Right lobe of liver (tissue), 4 donors: ENCODE results near the gene ZNF524.

ENCODE experiments used
- POLR2A ChIP-seq: fragments of 450-650 bp; IDR thresholded peaks from one replicate; pipeline ENCODE4 v1.6.1; 2017; ENCODE audit warnings: antibody characterized with exemption, mild to moderate bottlenecking
- TF ChIP-seq, protein P1 (sequence below), 4 donors: fragments of 200-600 bp in 3 of 4; fragments of 450-650 bp in 1 of 4; IDR thresholded peaks; one replicate each; pipeline versions ENCODE4 v1.5.1 to v1.8.0; 2016 to 2022; ENCODE audit warnings: antibody characterized with exemption in 4 of 4, mild to moderate bottlenecking in 2 of 4
- donor health status: DM: no; HTN: no; CAD: no.
- donor health status: DM: no; HTN: no; CAD: no.
- donor health status: DM: no; HTN: yes; CAD: no.

DNA sequence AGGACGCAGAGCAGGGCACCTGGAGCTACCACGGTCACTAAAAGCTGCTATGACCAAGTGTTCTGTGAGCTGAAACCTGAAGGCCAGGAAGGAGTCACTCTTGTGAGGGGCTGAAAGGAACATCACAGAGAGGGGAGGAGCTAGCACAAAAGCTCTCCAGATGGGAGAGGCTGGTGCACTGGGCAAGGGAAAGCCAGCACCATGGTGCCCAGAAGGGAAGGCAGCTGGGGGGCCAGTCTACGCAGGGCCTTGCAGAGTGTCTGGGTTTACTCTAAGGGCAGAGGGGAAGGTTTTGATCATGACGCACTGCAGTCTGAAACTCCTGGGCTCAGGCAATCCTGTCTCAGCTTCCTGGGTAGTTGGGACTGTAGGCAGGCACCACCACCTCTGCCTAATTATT lies 36.6 kb downstream of the ZNF524 start:
- TF ChIP-seq, protein P1, sequence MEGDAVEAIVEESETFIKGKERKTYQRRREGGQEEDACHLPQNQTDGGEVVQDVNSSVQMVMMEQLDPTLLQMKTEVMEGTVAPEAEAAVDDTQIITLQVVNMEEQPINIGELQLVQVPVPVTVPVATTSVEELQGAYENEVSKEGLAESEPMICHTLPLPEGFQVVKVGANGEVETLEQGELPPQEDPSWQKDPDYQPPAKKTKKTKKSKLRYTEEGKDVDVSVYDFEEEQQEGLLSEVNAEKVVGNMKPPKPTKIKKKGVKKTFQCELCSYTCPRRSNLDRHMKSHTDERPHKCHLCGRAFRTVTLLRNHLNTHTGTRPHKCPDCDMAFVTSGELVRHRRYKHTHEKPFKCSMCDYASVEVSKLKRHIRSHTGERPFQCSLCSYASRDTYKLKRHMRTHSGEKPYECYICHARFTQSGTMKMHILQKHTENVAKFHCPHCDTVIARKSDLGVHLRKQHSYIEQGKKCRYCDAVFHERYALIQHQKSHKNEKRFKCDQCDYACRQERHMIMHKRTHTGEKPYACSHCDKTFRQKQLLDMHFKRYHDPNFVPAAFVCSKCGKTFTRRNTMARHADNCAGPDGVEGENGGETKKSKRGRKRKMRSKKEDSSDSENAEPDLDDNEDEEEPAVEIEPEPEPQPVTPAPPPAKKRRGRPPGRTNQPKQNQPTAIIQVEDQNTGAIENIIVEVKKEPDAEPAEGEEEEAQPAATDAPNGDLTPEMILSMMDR (IDR thresholded peaks at IDR 0.05) = no peak
- TF ChIP-seq POLR2A = no peak
